ENCODE data around the gene B4GALT3.

DNA sequence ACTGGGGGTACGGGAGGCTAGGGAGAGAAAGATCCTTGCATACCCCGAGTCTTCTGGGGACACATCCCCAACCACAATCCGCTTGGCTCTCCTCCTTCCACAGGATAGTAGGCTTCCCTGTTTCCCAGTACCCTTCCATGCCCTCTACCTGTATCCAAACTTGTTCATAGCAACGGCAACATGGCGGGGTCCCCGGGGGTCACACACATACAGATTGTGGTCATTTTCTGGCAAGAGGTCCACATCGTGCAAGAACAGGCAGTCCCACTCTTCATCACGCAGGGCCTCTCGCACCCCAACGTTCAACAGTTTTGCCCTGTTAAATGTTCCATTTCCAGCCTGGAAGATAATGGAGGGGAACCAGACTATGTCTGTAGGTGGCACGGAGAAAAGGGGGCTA is 3.6 kb downstream of the B4GALT3 start:
- TF ChIP-seq, protein P1, sequence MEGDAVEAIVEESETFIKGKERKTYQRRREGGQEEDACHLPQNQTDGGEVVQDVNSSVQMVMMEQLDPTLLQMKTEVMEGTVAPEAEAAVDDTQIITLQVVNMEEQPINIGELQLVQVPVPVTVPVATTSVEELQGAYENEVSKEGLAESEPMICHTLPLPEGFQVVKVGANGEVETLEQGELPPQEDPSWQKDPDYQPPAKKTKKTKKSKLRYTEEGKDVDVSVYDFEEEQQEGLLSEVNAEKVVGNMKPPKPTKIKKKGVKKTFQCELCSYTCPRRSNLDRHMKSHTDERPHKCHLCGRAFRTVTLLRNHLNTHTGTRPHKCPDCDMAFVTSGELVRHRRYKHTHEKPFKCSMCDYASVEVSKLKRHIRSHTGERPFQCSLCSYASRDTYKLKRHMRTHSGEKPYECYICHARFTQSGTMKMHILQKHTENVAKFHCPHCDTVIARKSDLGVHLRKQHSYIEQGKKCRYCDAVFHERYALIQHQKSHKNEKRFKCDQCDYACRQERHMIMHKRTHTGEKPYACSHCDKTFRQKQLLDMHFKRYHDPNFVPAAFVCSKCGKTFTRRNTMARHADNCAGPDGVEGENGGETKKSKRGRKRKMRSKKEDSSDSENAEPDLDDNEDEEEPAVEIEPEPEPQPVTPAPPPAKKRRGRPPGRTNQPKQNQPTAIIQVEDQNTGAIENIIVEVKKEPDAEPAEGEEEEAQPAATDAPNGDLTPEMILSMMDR (conservative IDR thresholded peaks at IDR 0.05 in 1 of 2, IDR thresholded peaks at IDR 0.05 in 1 of 2; ENCODE audit: extremely low read depth in 1 of 2, insufficient read depth in 1 of 2, low read depth in 1 of 2, low read length in 2 of 2) = no peak
- no peak for TF ChIP-seq EZH2 (IDR thresholded peaks at IDR 0.05; ENCODE audit: borderline replicate concordance, low read length)
